ENCODE data around the gene CHD5. TPM values are rescaled to one million over a fixed set of nuclear protein-coding genes. Genes with fewer than 3 reads are reported as not detected.

CHD5 gene
- total and polyA plus RNA-seq, 2 of the 4 experiments (the other 2 are of a cell fraction), result under 0.01 to 0.09 TPM

- Histone ChIP-seq H3K4me2 (ENCODE audit: low read depth, low read length) (no peak overlapping the region), H3K14ac (replicated peaks; ENCODE audit: low read depth, low read length) (no peak overlapping the region), H3K9me1 (ENCODE audit: insufficient read depth, low read length) (no peaks in the 10 kb centered on the region), H2AFZ (replicated peaks; ENCODE audit: low read length, poor library complexity) (no peak overlapping the region), H2AK9ac (replicated peaks; ENCODE audit: low read depth, low read length, poor library complexity) (no peak overlapping the region), H4K20me1 (ENCODE audit: insufficient read depth, low read length) (no peaks in the 10 kb centered on the region), H3K36me3 (ENCODE audit: control insufficient read depth, insufficient read depth, low read length) (no peaks in the 10 kb centered on the region), H2BK5ac (ENCODE audit: low read depth, low read length, poor library complexity, severe bottlenecking) (no peak overlapping the region), H2BK20ac (ENCODE audit: low read depth, low read length) (no peak overlapping the region), H3K4me1 (ENCODE audit: control insufficient read depth, insufficient read depth, low read length) (no peaks in the 10 kb centered on the region), H3K27ac (ENCODE audit: insufficient read depth, low read length) (no peak overlapping the region), H3K27me3 (ENCODE audit: control insufficient read depth, insufficient read depth, low read length) (peaks cover 4% of the 10 kb centered on the region; the same call in 1 of the 2 replicates), H2BK120ac (ENCODE audit: low read depth, low read length) (no peak overlapping the region), H4K8ac (ENCODE audit: low read depth in 2 of 2, low read length in 2 of 2) (no peak overlapping the region), H3K4ac (ENCODE audit: low read depth, low read length) (no peak overlapping the region), H3K18ac (ENCODE audit: low read depth, low read length) (no peak overlapping the region), H2AK5ac (ENCODE audit: low read depth, low read length) (no peak overlapping the region), H3K79me1 (ENCODE audit: low read depth in 1 of 2, low read length in 2 of 2) (no peaks in the 10 kb centered on the region), H3K9ac (ENCODE audit: low read depth, low read length) (no peak overlapping the region), H3K9me3 (ENCODE audit: control insufficient read depth, insufficient read depth, low read length) (no peaks in the 10 kb centered on the region), H3K56ac (ENCODE audit: extremely low read depth, insufficient read depth, low read length) (no peak overlapping the region), H4K91ac (ENCODE audit: insufficient read depth, low read depth, low read length) (no peak overlapping the region), H3K23ac (ENCODE audit: low read depth, low read length) (no peak overlapping the region), H3K4me3 (ENCODE audit: insufficient read depth, low read depth, low read length) (no peak overlapping the region), H4K5ac (ENCODE audit: low read depth, low read length) (no peak overlapping the region), H2BK15ac (ENCODE audit: low read depth, low read length) (no peak overlapping the region)
- dilution Hi-C loops (cut with HindIII; ENCODE audit: low sequenced_read_pairs, unreplicated experiment) (no loop called here), in situ Hi-C loops (cut with MboI; ENCODE audit: low sequenced_read_pairs) (no loop called here), intact Hi-C loops (cut with micrococcal nuclease) (no loop called here)
- TF ChIP-seq MAZ (IDR thresholded peaks at IDR 0.05; ENCODE audit: borderline replicate concordance, low read depth, low read length) (no peak), BHLHE40 (IDR thresholded peaks at IDR 0.05; ENCODE audit: low read depth, low read length) (no peak)
- POLR2A ChIA-PET (ENCODE audit: unreplicated experiment), result no interaction called here
- DNase-seq (no peak), ATAC-seq (ENCODE audit: low read depth) (no peak)
- CTCF ChIA-PET, result no interaction called here
- WGBS, 2 experiments (ENCODE audit: extremely low coverage in 2 of 2, insufficient read length in 1 of 2), result 63% methylated on average over 9 of the region's 9 CpGs; no CpG with 5 or more reads in 1 of the 2 experiments
- no TSS peak for BruUV-seq (replicated peaks)
Measured at GRCh38 chr1:6093611-6094010, 86.5 kb downstream of the CHD5 start.

Measured in IMR-90 (cell line).